Measurements from ENCODE around the gene MYO6.

DNA sequence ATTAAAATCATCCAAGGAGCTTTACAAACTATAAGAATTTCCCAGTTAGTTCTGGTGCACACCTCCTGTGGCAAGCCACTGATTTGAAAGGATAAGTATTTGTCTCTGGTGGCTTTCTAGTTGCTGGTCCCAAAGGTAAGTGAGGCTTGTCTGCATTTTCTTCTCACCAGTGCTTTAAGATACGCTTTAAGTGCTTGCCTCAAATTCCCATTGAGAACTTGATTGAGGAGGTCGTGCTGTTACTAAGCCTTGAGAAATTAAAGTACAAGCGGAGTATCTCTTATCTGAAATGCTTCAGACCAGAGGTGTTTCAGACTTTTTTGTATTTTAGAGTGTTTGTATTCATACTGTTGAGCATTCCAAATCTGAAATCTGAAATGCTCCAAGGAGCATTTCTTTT lies 29.9 kb upstream of the MYO6 start:
- TF ChIP-seq, protein P1, sequence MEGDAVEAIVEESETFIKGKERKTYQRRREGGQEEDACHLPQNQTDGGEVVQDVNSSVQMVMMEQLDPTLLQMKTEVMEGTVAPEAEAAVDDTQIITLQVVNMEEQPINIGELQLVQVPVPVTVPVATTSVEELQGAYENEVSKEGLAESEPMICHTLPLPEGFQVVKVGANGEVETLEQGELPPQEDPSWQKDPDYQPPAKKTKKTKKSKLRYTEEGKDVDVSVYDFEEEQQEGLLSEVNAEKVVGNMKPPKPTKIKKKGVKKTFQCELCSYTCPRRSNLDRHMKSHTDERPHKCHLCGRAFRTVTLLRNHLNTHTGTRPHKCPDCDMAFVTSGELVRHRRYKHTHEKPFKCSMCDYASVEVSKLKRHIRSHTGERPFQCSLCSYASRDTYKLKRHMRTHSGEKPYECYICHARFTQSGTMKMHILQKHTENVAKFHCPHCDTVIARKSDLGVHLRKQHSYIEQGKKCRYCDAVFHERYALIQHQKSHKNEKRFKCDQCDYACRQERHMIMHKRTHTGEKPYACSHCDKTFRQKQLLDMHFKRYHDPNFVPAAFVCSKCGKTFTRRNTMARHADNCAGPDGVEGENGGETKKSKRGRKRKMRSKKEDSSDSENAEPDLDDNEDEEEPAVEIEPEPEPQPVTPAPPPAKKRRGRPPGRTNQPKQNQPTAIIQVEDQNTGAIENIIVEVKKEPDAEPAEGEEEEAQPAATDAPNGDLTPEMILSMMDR (IDR thresholded peaks at IDR 0.05): no peak
- no peak for TF ChIP-seq ZFX (IDR thresholded peaks at IDR 0.05; ENCODE audit: borderline replicate concordance)

Measured in 22Rv1 (cell line).